PC-9 (cell line): ENCODE measurements around the gene CDX2. TPM values are rescaled to one million over a fixed set of nuclear protein-coding genes. Genes with fewer than 3 reads are reported as not detected.

Source experiments
- BruUV-seq: library from RNA; stranded (reverse); fragments of 400-500 nt; replicated peaks from 2 replicates; lab custom pipeline; 2021; lab: Mats Ljungman, UMichigan
- CTCF ChIA-PET: fragments of 300-600 bp; sonication (Branson Sonifier 250); formaldehyde crosslinking; loops from one replicate; lab custom pipeline; 2022; ENCODE audit warnings: antibody characterized with exemption; lab: Charles Lee
- POLR2A ChIA-PET: fragments of 300-600 bp; sonication (Branson Sonifier 250); formaldehyde crosslinking; loops from one replicate; lab custom pipeline; 2022; ENCODE audit warnings: antibody characterized with exemption; ENCODE audit not compliant: unreplicated experiment; lab: Charles Lee
- DNase-seq, 2 experiments: peaks; one replicate each; pipeline versions ENCODE4 v3.0.0 to v3.0.0-alpha.2; 2015 to 2022; ENCODE audit warnings: mixed read lengths in 1 of 2
- H2AFZ ChIP-seq: fragments of 200-600 bp; sonication (generic); 2 replicates; pipeline ENCODE4 v1.8.1; 2017; ENCODE audit warnings: antibody characterized with exemption
- H3F3A ChIP-seq: fragments of 200-600 bp; sonication (generic); 2 replicates; pipeline ENCODE4 v1.8.1; 2017; ENCODE audit warnings: antibody characterized with exemption, mild to moderate bottlenecking, low read depth; ENCODE audit not compliant: insufficient read depth
- H3K27ac ChIP-seq: fragments of 200-600 bp; sonication (generic); 2 replicates; pipeline ENCODE4 v1.6.1; 2016; ENCODE audit warnings: mixed run types
- H3K27me3 ChIP-seq: fragments of 200-600 bp; sonication (generic); 2 replicates; pipeline ENCODE4 v1.6.1; 2016; ENCODE audit warnings: low read depth, mixed run types; ENCODE audit not compliant: insufficient read depth
- H3K36me3 ChIP-seq: fragments of 200-600 bp; sonication (generic); 2 replicates; pipeline ENCODE4 v1.6.1; 2016; ENCODE audit warnings: low read depth, mixed run types
- H3K4me1 ChIP-seq: fragments of 200-600 bp; sonication (generic); replicated peaks from 2 replicates; pipeline ENCODE4 v1.6.1; 2016; ENCODE audit warnings: mixed run types; ENCODE audit not compliant: insufficient read depth
- H3K4me2 ChIP-seq: fragments of 200-600 bp; sonication (generic); 2 replicates; pipeline ENCODE4 v1.6.1; 2017; ENCODE audit warnings: mixed run types
- H3K4me3 ChIP-seq: fragments of 200-600 bp; sonication (generic); 2 replicates; pipeline ENCODE4 v1.6.1; 2016; ENCODE audit warnings: mixed run types
- H3K79me2 ChIP-seq: fragments of 200-600 bp; sonication (generic); 2 replicates; pipeline ENCODE4 v1.6.1; 2017; ENCODE audit warnings: low read depth, mixed run types
- H3K9me2 ChIP-seq: fragments of 200-600 bp; sonication (generic); 2 replicates; pipeline ENCODE4 v1.8.1; 2017; ENCODE audit warnings: mild to moderate bottlenecking; ENCODE audit not compliant: insufficient read depth
- H3K9me3 ChIP-seq: fragments of 200-600 bp; sonication (generic); 2 replicates; pipeline ENCODE4 v1.8.1; 2016; ENCODE audit warnings: low read depth; ENCODE audit not compliant: insufficient read depth
- H4K20me1 ChIP-seq: fragments of 200-600 bp; sonication (generic); 2 replicates; pipeline ENCODE4 v1.8.1; 2017; ENCODE audit not compliant: insufficient read depth
- EZH2 ChIP-seq: fragments of 200-600 bp; sonication (generic); IDR thresholded peaks from 2 replicates; pipeline ENCODE4 v1.8.0; 2017; ENCODE audit warnings: antibody characterized with exemption, low read depth
- intact Hi-C: fragments of 100-400 bp; cut with micrococcal nuclease; formaldehyde crosslinking; loops from one replicate; pipeline ENCODE4 v1.10.0; 2022; ENCODE audit not compliant: unreplicated experiment
- total RNA-seq: library from RNA; stranded (reverse); gene quantifications from 2 replicates; pipeline ENCODE4 v1.2.3, GENCODE V29; 2021
- TF ChIP-seq, protein P1 (sequence below): fragments of 200-600 bp; sonication (generic); conservative IDR thresholded peaks from 2 replicates; pipeline ENCODE4 v1.6.1; 2017; ENCODE audit warnings: mixed run types, antibody characterized with exemption, mild to moderate bottlenecking, moderate library complexity

The CDX2 gene
- total RNA-seq, 1 experiment from 2014 or later = not detected

DNA sequence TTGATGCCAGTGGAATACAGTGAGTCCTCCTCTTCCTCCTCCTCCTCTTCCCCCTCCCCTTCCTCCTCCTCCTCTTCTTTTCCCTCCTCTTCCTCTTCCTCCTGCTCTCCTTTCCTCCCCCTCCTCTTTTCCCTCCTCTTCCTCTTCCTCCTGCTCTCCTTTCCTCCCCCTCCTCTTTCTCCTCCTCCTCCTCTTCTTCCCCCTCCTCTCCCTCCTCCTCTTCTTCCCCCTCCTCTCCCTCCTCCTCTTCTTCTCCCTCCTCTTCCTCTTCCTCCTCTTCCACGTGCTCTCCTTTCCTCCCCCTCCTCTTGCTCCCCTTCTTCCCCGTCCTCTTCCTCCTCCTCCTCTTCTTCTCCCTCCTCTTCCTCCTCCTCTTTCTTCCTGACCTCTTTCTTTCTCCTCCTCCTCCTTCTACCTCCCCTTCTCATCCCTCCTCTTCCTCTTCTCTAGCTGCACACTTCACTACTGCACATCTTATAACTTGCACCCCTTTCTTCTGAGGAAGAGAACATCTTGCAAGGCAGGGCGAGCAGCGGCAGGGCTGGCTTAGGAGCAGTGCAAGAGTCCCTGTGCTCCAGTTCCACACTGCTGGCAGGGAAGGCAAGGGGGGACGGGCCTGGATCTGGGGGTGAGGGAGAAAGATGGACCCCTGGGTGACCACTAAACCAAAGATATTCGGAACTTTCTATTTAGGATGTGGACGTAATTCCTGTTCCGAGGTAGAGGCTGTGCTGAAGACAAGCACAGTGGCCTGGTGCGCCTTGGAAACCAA lies 43.7 kb downstream of the CDX2 start:
- no peaks in the 10 kb centered on the region for H3K36me3 ChIP-seq
- H3K79me2 ChIP-seq = no peaks in the 10 kb centered on the region
- H2AFZ ChIP-seq = no peak overlapping the region
- H3K4me3 ChIP-seq = no peak overlapping the region
- H3K9me2 ChIP-seq = no peaks in the 10 kb centered on the region
- intact Hi-C loops = no loop called here
- no peaks in the 10 kb centered on the region for H3K9me3 ChIP-seq
- peaks cover 82% of the 10 kb centered on the region for H3K27me3 ChIP-seq
- no peak for DNase-seq
- H3K27ac ChIP-seq = no peak overlapping the region
- H3K4me1 ChIP-seq = no peaks in the 10 kb centered on the region
- TF ChIP-seq, protein P1, sequence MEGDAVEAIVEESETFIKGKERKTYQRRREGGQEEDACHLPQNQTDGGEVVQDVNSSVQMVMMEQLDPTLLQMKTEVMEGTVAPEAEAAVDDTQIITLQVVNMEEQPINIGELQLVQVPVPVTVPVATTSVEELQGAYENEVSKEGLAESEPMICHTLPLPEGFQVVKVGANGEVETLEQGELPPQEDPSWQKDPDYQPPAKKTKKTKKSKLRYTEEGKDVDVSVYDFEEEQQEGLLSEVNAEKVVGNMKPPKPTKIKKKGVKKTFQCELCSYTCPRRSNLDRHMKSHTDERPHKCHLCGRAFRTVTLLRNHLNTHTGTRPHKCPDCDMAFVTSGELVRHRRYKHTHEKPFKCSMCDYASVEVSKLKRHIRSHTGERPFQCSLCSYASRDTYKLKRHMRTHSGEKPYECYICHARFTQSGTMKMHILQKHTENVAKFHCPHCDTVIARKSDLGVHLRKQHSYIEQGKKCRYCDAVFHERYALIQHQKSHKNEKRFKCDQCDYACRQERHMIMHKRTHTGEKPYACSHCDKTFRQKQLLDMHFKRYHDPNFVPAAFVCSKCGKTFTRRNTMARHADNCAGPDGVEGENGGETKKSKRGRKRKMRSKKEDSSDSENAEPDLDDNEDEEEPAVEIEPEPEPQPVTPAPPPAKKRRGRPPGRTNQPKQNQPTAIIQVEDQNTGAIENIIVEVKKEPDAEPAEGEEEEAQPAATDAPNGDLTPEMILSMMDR = no peak
- no peak for TF ChIP-seq EZH2
- ChIA-PET CTCF (no interaction called here), POLR2A (no interaction called here)
- no TSS peak for BruUV-seq
- H3F3A ChIP-seq = no peaks in the 10 kb centered on the region
- no peak overlapping the region for H3K4me2 ChIP-seq
- no peaks in the 10 kb centered on the region for H4K20me1 ChIP-seq

GRCh38 chr13:27924529-27925141 lies 44.5 kb downstream of the CDX2 start:
- H3K9me2 ChIP-seq = no peaks in the 10 kb centered on the region
- no peaks in the 10 kb centered on the region for H3K9me3 ChIP-seq
- ChIA-PET POLR2A (no interaction called here), CTCF (no interaction called here)
- H2AFZ ChIP-seq = no peak overlapping the region
- H4K20me1 ChIP-seq = no peaks in the 10 kb centered on the region
- H3K36me3 ChIP-seq = no peaks in the 10 kb centered on the region
- no peaks in the 10 kb centered on the region for H3F3A ChIP-seq
- TF ChIP-seq, protein P1 = no peak
- TF ChIP-seq EZH2 = no peak
- H3K4me2 ChIP-seq = no peak overlapping the region
- H3K79me2 ChIP-seq = no peaks in the 10 kb centered on the region
- H3K4me1 ChIP-seq = no peaks in the 10 kb centered on the region
- no peak overlapping the region for H3K27ac ChIP-seq
- intact Hi-C loops = no loop called here
- H3K27me3 ChIP-seq = peaks cover 75% of the 10 kb centered on the region
- no peak for DNase-seq
- H3K4me3 ChIP-seq = no peak overlapping the region
- BruUV-seq = no TSS peak

GRCh38 chr13:27923794-27924528 lies 45.2 kb downstream of the CDX2 start:
- Histone ChIP-seq H3K4me1 (no peaks in the 10 kb centered on the region), H3K27me3 (peaks cover 68% of the 10 kb centered on the region), H3K9me2 (no peaks in the 10 kb centered on the region), H4K20me1 (no peaks in the 10 kb centered on the region), H2AFZ (no peak overlapping the region), H3K36me3 (no peaks in the 10 kb centered on the region), H3K4me3 (no peak overlapping the region), H3K9me3 (no peaks in the 10 kb centered on the region), H3F3A (no peaks in the 10 kb centered on the region), H3K79me2 (no peaks in the 10 kb centered on the region), H3K27ac (no peak overlapping the region), H3K4me2 (no peak overlapping the region)
- ChIA-PET CTCF (no interaction called here), POLR2A (no interaction called here)
- TF ChIP-seq EZH2 = no peak
- TF ChIP-seq, protein P1 = no peak
- intact Hi-C loops = no loop called here
- BruUV-seq = no TSS peak
- DNase-seq = no peak
